Aorta (tissue), 5 donors: Measurements from ENCODE around the gene SRPK3. TPM values are rescaled to one million over a fixed set of nuclear protein-coding genes. Genes with fewer than 3 reads are reported as not detected.

Experiments used
- ATAC-seq: fragments of 200-7000 bp; cut with Tn5 transposase; one replicate; pipeline ENCODE4 v1.9.1; 2022; ENCODE audit warnings: moderate library complexity; ENCODE audit not compliant: low FRiP score
- DNase-seq, 2 donors: peaks; one replicate each; pipeline ENCODE4 v3.0.0-alpha.2; 2020
- H3K27ac ChIP-seq, 2 donors: one replicate each; pipeline ENCODE4 v1.5.1; 2013; ENCODE audit warnings: low read length in 2 of 2, mild to moderate bottlenecking in 2 of 2, moderate library complexity in 2 of 2, control low read depth in 1 of 2, inconsistent platforms in 1 of 2, low read depth in 1 of 2
- H3K27me3 ChIP-seq, 2 donors: one replicate each; pipeline ENCODE4 v1.6.1; 2013; ENCODE audit warnings: control low read depth in 1 of 2, low read length in 1 of 2, mild to moderate bottlenecking in 1 of 2, moderate library complexity in 1 of 2; ENCODE audit not compliant: insufficient read depth in 2 of 2, control insufficient read depth in 1 of 2
- H3K36me3 ChIP-seq, 2 donors: one replicate each; pipeline ENCODE4 v1.6.1; 2013; ENCODE audit warnings: control low read depth in 1 of 2, low read length in 1 of 2, mild to moderate bottlenecking in 1 of 2; ENCODE audit not compliant: insufficient read depth in 2 of 2, control insufficient read depth in 1 of 2
- H3K4me1 ChIP-seq, 2 donors: one replicate each; pipeline ENCODE4 v1.6.1; 2013; ENCODE audit warnings: low read length in 2 of 2, control low read depth in 1 of 2, mild to moderate bottlenecking in 1 of 2, moderate library complexity in 1 of 2; ENCODE audit not compliant: insufficient read depth in 2 of 2, control insufficient read depth in 1 of 2
- H3K4me3 ChIP-seq, 2 donors: one replicate each; pipeline ENCODE4 v1.5.1; 2013; ENCODE audit warnings: low read length in 2 of 2, control low read depth in 1 of 2, mild to moderate bottlenecking in 1 of 2
- H3K9me3 ChIP-seq: one replicate; pipeline ENCODE4 v1.6.1; 2013; ENCODE audit warnings: mild to moderate bottlenecking, low read length; ENCODE audit not compliant: control insufficient read depth
- WGBS, 2 donors: extraction: QIAGEN DNeasy Blood & Tissue Kit; methylation state at CpG; one replicate each; pipeline ENCODE4 v1.1.7; 2013; 5-methylcytosine and 5-hydroxymethylcytosine counted together
- intact Hi-C, 2 donors: fragments of 100-400 bp; cut with DNase I; formaldehyde crosslinking; loops; one replicate each; pipeline versions ENCODE4 v1.14.2 to v1.15.0; 2022
- polyA plus RNA-seq, 2 donors: library from polyadenylated mRNA; stranded (reverse); fragments of 200-250 nt; gene quantifications; one replicate each; pipeline ENCODE4 v1.2.3, GENCODE V29; 2013
- total RNA-seq, 2 donors: library from RNA; stranded (reverse); fragmentation: NEBNext Ultra II Directional; extraction: Animal tissue kit (Norgen Biotek cat#: 25700); gene quantifications; one replicate each; pipeline ENCODE4 v1.2.1, GENCODE V29; 2021
- donor health status: healthy with polysubstance abuse.
- donor health status: Bipolar disorder and iron deficiency.
- donor health status: DM: no; HTN: no; CAD: no.
- donor health status: DM: no; HTN: no; CAD: no.
- donor health status: DM: yes; HTN: yes; CAD: no.

Gene SRPK3
- total and polyA plus RNA-seq, 4 donors = 1.1 to 11.0 (median 6.7) TPM

DNA sequence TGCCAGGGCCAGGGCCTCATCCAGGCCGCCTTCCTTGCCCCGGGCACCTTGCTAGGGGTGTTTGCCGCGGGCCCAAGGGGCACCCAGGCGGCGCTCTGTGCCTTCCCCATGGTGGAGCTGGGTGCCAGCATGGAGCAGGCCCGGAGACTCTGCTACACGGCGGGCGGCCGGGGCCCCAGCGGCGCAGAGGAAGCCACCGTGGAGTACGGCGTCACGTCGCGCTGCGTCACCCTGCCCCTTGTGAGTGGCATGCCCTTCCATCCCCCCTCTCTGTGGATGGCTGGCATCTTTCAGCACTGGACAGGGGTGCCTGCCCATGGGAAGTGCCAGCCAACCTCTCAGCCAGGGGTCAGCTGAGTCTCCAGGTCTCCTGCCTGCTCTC, 13.2 kb upstream of the SRPK3 start:
- intact Hi-C loops = no loop called here
- Histone ChIP-seq H3K27ac (no peak overlapping the region), H3K4me3 (no peak overlapping the region)

DNA sequence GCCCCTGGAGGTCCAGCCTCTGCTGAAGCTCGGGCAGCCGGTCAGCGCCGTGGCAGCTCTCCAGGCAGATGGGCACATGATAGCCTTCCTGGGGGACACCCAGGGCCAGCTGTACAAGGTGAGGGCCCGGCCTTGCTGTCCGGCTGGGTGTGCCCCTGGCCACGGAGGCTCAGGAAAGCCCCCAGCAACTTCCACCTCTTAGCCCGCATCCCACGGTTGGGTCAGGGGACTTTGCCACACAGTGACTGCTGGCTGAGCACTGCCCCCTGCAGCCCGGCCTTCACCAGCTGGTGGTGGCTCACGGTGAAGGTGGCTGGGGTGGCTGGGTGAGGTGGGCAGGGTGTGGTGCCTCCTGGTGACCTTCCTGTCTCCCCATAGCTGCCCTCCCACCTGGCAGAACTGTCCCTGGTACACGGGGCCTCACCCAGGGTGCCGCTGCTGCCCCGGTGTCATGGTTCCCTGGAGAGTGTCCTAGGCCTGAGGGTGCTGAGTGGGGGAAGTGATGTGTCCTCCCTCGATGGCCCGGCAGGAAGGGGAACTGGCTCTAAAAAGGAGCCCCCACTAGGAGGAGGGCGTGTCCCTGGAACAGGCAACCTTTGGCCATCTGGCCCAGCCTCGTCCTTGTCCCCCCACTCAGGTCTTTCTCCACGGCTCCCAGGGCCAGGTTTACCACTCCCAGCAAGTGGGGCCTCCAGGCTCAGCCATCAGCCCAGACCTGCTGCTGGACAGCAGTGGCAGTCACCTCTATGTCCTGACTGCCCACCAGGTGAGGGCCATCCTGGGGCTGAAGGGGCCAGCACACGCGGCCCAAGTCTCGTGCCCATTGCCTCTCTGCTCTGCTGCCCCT, 12.3 kb upstream of the SRPK3 start:
- Histone ChIP-seq H3K4me1 (no peaks in the 10 kb centered on the region), H3K27me3 (no peaks in the 10 kb centered on the region), H3K27ac (no peak overlapping the region), H3K4me3 (no peak overlapping the region), H3K9me3 (no peaks in the 10 kb centered on the region), H3K36me3 (no peaks in the 10 kb centered on the region)
- DNase-seq (peak; percentile 44 to 73), ATAC-seq (no peak)
- WGBS, 2 donors = 87% methylated on average over 22 of the region's 22 CpGs
- intact Hi-C loops = no loop called here

More for the DNA sequence above, 13.2 kb upstream of the SRPK3 start:
- H3K4me1 ChIP-seq = no peaks in the 10 kb centered on the region
- H3K9me3 ChIP-seq = no peaks in the 10 kb centered on the region
- H3K36me3 ChIP-seq = no peaks in the 10 kb centered on the region
- no peak for ATAC-seq
- DNase-seq = peak; percentile 41 to 74
- no peaks in the 10 kb centered on the region for H3K27me3 ChIP-seq
- WGBS, 2 donors = 94 to 97% methylated on average over 17 to 20 of the region's 20 CpGs

DNA sequence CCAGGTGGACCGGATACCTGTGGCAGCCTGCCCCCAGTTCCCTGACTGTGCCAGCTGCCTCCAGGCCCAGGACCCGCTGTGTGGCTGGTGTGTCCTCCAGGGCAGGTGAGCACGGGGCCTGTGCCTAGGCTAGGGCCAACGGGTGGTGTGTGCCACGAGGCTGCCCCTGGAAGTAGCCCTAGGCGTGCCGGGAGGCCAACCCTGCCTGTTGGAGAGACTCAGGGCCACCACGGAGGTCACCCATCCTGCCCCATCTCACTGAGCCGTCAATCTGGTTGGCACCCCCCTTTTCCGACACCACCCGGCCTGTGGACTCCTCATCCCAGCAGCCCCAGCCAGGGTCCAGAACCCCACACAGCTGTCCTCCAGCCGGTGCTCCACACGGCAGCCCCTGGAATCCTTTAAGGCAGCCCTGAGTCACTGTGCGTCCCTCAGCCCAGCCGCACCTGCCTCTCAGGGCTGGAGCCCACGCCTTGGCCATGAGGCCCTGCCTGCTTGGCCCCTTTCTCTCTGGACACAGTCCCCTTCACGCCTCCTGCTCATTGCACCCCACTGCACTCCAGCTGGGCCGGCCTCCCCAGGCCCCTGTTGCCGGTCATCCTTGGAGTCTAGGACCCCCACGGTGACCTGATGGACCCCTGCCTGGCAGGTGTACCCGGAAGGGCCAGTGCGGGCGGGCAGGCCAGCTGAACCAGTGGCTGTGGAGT, 11.5 kb upstream of the SRPK3 start:
- Histone ChIP-seq H3K27me3 (no peaks in the 10 kb centered on the region), H3K9me3 (no peaks in the 10 kb centered on the region), H3K4me3 (no peak overlapping the region), H3K36me3 (no peaks in the 10 kb centered on the region), H3K27ac (no peak overlapping the region), H3K4me1 (no peaks in the 10 kb centered on the region)
- ATAC-seq = no peak
- peak; percentile 36 to 70 for DNase-seq
- intact Hi-C loops = no loop called here
- 87 to 95% methylated on average over 22 to 23 of the region's 23 CpGs for WGBS, 2 donors

DNA sequence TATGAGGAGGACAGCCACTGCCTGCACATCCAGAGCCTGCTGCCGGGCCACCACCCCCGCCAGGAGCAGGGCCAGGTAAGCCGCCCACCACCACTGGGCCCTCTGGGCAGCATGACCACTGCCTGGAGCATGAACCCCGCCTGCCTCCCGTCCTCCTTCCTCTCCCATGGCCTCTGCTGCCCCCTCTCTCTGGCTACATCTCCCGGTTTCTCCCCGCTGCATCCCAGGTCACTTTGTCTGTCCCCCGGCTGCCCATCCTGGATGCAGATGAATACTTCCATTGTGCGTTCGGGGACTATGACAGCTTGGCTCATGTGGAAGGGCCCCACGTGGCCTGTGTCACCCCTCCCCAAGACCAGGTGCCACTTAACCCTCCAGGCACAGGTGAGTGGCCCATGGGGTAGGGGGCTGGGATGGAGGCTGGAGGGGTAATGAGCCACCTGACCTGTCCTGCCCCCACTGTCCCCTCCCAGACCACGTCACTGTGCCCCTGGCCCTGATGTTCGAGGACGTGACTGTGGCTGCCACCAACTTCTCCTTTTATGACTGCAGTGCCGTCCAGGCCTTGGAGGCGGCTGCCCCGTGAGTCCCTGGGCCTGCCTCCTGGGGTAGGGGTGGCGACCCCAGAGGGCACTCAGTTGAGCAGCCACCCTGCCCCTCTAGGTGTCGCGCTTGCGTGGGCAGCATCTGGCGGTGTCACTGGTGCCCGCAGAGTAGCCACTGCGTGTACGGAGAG, 10.8 kb upstream of the SRPK3 start:
- H3K27ac ChIP-seq = no peak overlapping the region
- intact Hi-C loops = no loop called here
- no peaks in the 10 kb centered on the region for H3K9me3 ChIP-seq
- H3K4me1 ChIP-seq = no peaks in the 10 kb centered on the region
- ATAC-seq (no peak), DNase-seq (peak in 1 of 2 donors; percentile 40)
- 90% methylated on average over 25 of the region's 25 CpGs for WGBS, 2 donors
- no peak overlapping the region for H3K4me3 ChIP-seq
- no peaks in the 10 kb centered on the region for H3K27me3 ChIP-seq
- H3K36me3 ChIP-seq = no peaks in the 10 kb centered on the region

DNA sequence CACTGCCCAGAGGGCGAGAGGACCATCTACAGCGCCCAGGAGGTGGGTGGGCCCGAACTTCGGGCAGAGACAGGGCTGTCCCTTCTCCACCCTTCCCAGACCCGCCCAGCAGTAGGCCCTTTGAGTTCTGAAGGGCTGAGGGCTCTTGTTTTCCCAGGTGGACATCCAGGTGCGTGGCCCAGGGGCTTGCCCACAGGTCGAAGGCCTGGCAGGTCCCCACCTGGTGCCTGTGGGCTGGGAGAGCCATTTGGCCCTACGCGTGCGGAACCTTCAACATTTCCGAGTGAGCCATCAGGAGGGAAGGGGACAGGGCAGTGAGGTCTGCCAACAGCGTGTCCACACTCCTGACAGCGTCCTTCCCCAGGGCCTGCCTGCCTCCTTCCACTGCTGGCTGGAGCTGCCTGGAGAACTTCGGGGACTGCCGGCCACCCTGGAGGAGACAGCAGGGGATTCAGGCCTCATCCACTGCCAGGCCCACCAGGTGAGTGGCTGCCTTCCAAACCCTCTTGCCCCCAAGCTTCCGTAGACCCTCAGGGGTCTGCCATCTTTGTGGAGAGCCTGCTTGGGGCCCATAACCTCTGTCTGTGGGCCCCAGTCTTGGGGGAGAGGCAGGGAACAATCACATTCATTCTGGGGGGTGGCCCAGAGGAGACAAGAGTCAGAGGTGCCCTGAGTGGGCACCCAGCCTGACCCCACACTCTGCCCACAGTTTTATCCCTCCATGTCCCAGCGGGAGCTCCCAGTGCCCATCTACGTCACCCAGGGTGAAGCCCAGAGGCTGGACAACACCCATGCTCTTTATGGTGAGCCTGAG, 10.0 kb upstream of the SRPK3 start:
- no peaks in the 10 kb centered on the region for H3K4me1 ChIP-seq
- WGBS, 2 donors = 85 to 94% methylated on average over 18 of the region's 18 CpGs
- no peaks in the 10 kb centered on the region for H3K9me3 ChIP-seq
- peak in 1 of 2 donors; percentile 41 for DNase-seq
- no peak overlapping the region for H3K4me3 ChIP-seq
- no peaks in the 10 kb centered on the region for H3K36me3 ChIP-seq
- ATAC-seq = no peak
- intact Hi-C loops = no loop called here
- no peaks in the 10 kb centered on the region for H3K27me3 ChIP-seq
- H3K27ac ChIP-seq = no peak overlapping the region

DNA sequence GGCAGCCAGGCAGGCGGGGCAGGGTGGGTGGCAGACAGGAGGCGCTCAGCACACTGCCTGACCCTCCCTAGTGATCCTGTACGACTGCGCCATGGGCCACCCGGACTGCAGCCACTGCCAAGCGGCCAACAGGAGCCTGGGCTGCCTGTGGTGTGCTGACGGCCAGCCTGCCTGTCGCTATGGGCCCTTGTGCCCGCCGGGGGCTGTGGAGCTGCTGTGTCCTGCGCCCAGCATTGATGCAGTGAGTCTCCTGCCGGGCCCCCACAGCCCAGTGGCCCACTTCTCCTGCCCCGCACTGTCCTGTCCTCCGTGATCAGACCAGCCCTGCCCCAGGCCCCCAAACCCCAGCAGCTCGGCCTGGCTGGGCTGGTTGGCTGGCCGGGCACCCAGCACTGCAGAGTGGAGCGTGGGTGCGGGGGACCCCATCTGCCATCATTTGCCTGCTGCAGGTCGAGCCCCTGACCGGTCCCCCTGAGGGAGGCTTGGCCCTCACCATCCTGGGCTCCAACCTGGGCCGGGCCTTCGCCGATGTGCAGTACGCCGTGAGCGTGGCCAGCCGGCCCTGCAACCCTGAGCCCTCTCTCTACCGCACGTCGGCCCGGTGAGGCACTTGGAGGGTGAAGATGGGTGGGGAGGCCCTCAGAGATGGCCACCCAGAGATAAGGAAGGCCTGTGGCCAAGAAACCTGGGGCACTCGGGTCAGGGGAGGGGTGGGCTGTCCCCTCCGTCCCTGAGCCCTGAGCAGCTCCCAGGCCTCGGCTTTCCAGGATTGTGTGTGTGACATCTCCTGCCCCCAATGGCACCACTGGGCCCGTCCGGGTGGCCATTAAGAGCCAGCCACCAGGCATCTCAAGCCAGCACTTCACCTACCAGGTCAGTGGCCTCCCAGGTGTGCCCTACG, 9.2 kb upstream of the SRPK3 start:
- 81 to 90% methylated on average over 32 to 37 of the region's 37 CpGs for WGBS, 2 donors
- no peaks in the 10 kb centered on the region for H3K27me3 ChIP-seq
- H3K9me3 ChIP-seq = no peaks in the 10 kb centered on the region
- DNase-seq = peak in 1 of 2 donors; percentile 33
- H3K4me3 ChIP-seq = no peak overlapping the region
- ATAC-seq = no peak
- H3K27ac ChIP-seq = no peak overlapping the region
- no peaks in the 10 kb centered on the region for H3K36me3 ChIP-seq
- intact Hi-C loops = no loop called here
- no peaks in the 10 kb centered on the region for H3K4me1 ChIP-seq

DNA sequence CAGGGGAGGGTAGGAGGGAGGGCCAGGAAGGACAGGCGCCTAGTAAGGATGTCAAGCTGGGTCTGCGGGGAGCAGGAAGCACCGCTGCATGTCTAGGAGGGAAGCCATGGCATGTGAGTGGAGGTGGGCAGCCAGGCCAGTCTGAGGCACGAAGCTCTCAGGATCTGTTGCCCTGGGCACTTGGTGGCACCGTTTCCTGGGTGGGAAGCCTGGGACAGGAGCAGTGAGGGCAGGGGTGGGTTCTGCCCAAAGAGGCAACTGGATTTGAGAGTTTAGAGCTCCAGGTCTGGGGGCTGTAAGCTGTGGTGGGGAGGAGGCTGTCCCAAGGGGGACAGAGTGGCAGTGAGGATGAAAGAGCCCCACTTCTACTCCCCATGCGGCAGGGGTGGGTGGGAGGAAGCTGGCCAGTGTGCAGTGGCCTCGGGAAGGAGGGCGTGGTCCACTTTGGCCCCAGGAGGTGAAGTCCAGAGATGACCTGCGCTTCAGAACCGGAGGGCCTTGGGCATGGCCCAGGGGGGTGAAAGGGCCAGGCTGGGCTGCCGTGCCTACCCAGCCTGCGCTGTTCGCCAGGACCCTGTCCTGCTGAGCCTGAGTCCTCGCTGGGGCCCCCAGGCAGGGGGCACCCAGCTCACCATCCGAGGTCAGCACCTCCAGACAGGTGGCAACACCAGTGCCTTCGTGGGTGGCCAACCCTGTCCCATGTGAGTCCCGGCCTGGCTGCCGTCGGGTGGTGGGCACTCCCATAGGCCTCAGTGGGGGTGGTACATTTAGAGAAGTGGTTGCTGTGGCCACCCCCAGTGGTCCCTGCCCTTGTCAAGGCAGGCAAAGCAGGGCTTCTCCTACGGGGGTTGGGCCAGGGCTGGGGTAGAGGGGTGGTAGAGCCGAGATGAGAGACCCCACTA, 8.3 kb upstream of the SRPK3 start:
- ATAC-seq (no peak), DNase-seq (no peak)
- intact Hi-C loops = no loop called here
- H3K36me3 ChIP-seq = no peaks in the 10 kb centered on the region
- no peaks in the 10 kb centered on the region for H3K4me1 ChIP-seq
- 84 to 87% methylated on average over 18 to 21 of the region's 21 CpGs for WGBS, 2 donors
- H3K9me3 ChIP-seq = no peaks in the 10 kb centered on the region
- no peaks in the 10 kb centered on the region for H3K27me3 ChIP-seq
- no peak overlapping the region for H3K4me3 ChIP-seq
- no peak overlapping the region for H3K27ac ChIP-seq
